ENCODE results near the gene CLPTM1.
"Not testable (repeated sequence)": the region's sequence is repeated elsewhere in the genome, so short reads cannot be mapped to it uniquely, and the experiment has no call there.

The CLPTM1 gene, protein sequence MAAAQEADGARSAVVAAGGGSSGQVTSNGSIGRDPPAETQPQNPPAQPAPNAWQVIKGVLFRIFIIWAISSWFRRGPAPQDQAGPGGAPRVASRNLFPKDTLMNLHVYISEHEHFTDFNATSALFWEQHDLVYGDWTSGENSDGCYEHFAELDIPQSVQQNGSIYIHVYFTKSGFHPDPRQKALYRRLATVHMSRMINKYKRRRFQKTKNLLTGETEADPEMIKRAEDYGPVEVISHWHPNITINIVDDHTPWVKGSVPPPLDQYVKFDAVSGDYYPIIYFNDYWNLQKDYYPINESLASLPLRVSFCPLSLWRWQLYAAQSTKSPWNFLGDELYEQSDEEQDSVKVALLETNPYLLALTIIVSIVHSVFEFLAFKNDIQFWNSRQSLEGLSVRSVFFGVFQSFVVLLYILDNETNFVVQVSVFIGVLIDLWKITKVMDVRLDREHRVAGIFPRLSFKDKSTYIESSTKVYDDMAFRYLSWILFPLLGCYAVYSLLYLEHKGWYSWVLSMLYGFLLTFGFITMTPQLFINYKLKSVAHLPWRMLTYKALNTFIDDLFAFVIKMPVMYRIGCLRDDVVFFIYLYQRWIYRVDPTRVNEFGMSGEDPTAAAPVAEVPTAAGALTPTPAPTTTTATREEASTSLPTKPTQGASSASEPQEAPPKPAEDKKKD

DNA sequence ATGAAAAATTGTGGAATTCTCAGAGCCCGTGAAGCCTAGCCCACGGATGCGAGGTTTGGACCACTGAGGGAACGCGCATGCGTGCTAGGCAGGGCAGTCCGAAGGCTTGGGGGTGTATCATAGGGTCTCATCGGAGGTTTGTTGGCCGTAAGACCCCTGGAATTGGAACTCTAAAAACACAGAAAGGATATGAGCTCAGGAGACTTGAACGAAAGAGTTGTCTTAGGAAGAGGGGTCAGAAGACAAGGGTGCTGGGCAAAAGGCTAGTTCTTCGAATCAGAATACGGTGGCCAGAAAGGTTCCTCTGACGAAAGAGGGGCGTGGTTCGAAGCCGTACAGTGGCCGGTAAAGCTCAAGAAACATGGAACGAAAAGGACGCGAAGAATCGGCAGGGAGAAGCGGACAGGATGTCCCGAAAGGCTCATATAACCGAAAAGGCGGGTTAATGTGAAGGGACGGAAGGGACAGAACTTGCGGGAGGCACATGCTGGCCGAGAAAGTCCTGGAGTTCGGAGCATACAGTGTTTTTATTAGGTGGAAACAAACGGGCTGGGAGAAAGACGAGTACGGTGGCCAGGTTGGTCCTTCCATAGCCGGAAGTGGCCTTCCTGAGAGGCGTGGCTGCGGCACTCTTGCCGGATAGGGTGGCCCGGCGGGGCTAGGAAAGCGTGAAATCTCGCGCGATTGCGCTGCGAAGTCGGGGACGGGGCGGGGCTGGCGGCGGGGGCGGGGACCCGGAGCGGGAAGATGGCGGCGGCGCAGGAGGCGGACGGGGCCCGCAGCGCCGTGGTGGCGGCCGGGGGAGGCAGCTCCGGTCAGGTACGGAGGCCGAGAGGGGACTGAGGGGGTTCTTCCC lies at the start of gene CLPTM1:
TSS of gene CLPTM1 (plus strand) at position 732 of the 856 bp plus-strand sequence. CDS start at position 748, 16 bp downstream.
- peak; percentile 98 for DNase-seq (ENCODE audit: low spot score)

- DNase-seq (ENCODE audit: low spot score), result peak; percentile 74
These were observed 49.6 kb upstream of the CLPTM1 start, which contains the start of gene APOE for GRCh38 chr19:44905437-44906160. Gene APOE (plus strand): TSS chr19:44905796. CDS start chr19:44906625, 829 bp downstream.

- DNase-seq (ENCODE audit: low spot score), result no peak
These were observed 47.6 kb upstream of the CLPTM1 start for GRCh38 chr19:44907613-44908012.

- no peak for DNase-seq (ENCODE audit: low spot score)
These were observed 46.9 kb upstream of the CLPTM1 start for GRCh38 chr19:44908074-44908835.

DNA sequence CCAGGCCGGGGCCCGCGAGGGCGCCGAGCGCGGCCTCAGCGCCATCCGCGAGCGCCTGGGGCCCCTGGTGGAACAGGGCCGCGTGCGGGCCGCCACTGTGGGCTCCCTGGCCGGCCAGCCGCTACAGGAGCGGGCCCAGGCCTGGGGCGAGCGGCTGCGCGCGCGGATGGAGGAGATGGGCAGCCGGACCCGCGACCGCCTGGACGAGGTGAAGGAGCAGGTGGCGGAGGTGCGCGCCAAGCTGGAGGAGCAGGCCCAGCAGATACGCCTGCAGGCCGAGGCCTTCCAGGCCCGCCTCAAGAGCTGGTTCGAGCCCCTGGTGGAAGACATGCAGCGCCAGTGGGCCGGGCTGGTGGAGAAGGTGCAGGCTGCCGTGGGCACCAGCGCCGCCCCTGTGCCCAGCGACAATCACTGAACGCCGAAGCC lies 46.3 kb upstream of the CLPTM1 start:
- no peak for DNase-seq (ENCODE audit: low spot score)

DNA sequence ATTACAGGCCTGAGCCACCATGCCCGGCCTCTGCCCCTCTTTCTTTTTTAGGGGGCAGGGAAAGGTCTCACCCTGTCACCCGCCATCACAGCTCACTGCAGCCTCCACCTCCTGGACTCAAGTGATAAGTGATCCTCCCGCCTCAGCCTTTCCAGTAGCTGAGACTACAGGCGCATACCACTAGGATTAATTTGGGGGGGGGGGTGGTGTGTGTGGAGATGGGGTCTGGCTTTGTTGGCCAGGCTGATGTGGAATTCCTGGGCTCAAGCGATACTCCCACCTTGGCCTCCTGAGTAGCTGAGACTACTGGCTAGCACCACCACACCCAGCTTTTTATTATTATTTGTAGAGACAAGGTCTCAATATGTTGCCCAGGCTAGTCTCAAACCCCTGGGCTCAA lies 45.4 kb upstream of the CLPTM1 start:
- no peak for DNase-seq (ENCODE audit: low spot score)

DNA sequence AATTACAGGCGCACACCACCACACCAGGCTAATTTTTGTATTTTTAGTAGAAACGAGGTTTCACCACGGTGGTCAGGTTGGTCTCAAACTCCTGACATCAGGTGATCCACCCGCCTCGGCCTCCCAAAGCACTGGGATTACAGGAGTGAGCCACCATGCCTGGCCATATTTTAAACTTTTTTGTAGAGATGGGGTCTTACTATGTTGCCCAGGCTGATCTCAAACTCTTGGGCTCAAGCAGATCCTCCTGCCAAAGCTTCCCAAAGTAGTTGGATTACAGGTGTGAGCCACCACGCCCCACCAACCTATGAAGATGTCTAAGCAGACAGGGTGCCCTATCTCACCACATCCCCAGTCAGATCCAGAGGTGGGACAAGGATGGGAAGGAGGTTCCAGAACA lies 43.3 kb upstream of the CLPTM1 start:
- DNase-seq (ENCODE audit: low spot score), result not testable (repeated sequence)

DNA sequence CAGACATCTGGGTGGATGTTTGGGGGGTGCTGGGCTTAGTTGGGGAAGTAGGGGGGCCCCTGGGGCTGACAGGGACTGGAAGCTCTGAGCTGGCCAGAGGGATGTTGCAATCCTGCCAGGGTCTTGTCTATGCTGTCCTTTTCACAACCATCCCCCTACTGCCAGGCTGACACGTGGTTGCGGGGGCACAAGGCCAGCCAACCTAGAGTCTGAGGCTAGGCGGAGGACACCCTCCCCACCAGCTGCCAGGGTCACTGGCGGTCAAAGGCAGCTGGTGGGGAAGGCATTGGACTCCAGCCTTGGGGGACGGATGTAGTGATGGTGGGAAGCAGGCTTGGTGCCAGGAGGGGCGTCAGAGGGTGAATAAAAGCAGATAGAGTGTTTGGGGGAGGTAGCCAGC lies 42.3 kb upstream of the CLPTM1 start:
- DNase-seq (ENCODE audit: low spot score), result peak; percentile 94

- DNase-seq (ENCODE audit: low spot score), result not testable (repeated sequence)
These were observed 41.4 kb upstream of the CLPTM1 start for GRCh38 chr19:44913512-44914432.

- peak; percentile 94 for DNase-seq (ENCODE audit: low spot score)
These were observed 40.6 kb upstream of the CLPTM1 start, which contains the start of gene APOC1 for GRCh38 chr19:44914433-44915206. Gene APOC1 (plus strand): TSS chr19:44914608. CDS start chr19:44914892, 284 bp downstream.

GRCh38 chr19:44924243-44924725 lies 30.9 kb upstream of the CLPTM1 start:
- no peak for DNase-seq (ENCODE audit: low spot score)

DNA sequence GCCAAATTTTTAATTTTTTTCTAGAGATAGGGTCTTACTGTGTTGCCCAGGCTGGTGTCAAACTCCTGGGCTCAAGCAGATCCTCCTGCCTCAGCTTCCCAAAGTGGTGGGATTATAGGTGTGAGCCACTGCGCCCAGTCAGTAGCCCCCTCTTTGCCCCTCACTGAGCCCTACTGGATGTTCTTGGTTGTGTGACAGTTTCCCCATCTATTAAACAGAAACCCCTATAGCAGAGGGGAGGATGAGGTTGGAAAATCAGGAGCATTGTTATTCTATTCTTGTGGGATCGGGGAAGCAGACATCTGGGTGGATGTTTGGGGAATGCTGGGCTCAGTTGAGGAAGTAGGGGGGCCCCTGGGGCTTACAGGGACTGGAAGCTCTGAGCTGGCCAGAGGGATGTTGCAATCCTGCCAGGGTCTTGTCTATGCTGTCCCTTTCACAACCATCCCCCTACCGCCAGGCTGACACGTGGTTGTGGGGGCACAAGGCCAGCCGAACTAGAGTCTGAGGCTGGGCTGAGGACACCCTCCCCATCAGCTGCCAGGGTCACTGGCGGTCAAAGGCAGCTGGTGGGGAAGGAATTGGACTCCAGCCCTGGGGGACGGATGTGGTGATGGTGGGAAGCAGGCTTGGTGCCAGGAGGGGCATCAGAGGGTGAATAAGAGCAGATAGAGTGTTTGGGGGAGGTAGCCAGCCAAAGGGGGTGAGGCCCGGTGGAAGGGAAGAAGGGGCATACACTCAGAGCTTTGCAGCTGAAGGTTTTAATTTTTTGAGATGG lies 29.9 kb upstream of the CLPTM1 start:
- DNase-seq (ENCODE audit: low spot score), result peak; percentile 95

- DNase-seq (ENCODE audit: low spot score), result not testable (repeated sequence)
These were observed 28.7 kb upstream of the CLPTM1 start for GRCh38 chr19:44926245-44927077.

DNA sequence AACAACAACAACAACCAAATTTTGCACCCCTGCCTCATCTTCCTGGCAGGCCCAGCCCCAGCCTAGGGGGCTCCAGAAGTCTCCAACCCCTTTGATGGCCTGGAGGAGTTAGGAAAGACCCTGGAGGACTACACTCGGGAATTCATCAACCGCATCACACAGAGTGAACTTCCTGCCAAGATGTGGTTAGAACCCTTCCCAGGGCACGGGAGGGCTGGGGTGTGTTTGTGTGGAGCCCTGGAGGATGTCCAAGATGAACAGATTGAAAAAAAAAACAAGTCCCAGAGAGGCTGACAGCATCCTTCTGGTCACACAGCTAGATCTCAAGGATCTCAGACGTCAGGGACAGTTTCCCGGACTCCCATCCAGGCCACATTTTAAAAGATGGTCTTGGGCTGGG lies 27.4 kb upstream of the CLPTM1 start:
- no peak for DNase-seq (ENCODE audit: low spot score)

DNA sequence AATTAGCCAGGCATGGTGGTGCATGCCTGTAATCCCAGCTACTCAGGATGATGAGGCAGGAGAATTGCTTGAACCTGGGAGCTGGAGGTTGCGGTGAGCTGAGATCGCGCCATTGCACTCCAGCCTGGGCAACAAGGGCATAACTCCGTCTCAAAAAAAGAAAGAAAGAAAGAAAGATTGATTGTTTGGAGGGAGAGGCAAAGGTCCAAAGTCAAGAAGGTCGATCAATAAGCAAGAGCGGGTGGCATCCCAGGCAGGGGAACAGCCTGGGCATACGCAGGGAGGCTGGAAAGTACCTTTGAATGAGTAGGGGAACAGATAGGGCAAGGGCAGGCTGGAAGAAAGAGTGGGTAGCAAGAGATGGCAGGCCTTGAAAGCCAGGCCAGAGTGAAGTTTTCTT lies 25.1 kb upstream of the CLPTM1 start:
- no peak for DNase-seq (ENCODE audit: low spot score)

GRCh38 chr19:44931541-44931940 lies 23.6 kb upstream of the CLPTM1 start:
- no peak for DNase-seq (ENCODE audit: low spot score)

DNA sequence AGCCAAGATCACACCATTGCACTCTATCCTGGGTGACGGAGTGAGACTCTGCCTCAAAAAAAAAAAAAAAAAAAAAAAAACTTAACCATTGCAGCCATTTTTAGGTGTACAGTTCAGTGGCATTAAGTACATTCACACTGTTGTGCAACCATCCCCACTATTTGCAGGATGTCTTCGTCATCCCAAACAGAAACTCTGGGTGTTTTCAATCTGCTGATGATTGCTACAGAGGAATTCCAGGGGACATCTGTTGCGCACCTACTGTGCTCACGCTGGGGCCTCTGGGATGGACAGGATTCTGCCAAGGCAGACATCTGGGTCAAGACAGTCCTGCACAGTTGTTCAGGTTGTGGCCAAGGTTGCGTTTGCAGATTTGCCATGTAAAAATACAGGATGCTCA lies 15.5 kb upstream of the CLPTM1 start:
- DNase-seq (ENCODE audit: low spot score), result no peak
